Smooth muscle cell (in vitro differentiated cells): Measurements from ENCODE around the gene TUBB1. TPM values are rescaled to one million over a fixed set of nuclear protein-coding genes. Genes with fewer than 3 reads are reported as not detected.

Experiments
- DNase-seq: peaks from one replicate; lab custom pipeline; 2025; ENCODE audit not compliant: unreplicated experiment; lab: John Stamatoyannopoulos, UW
- H2AFZ ChIP-seq: fragments of 200-600 bp; sonication (generic); 2 replicates; pipeline ENCODE4 v1.6.0; 2016; ENCODE audit warnings: antibody characterized with exemption, low read depth, mild to moderate bottlenecking
- H3F3A ChIP-seq: fragments of 200-600 bp; sonication (generic); 2 replicates; pipeline ENCODE4 v1.6.0; 2017; ENCODE audit warnings: antibody characterized with exemption, low read depth
- H3K27ac ChIP-seq: fragments of 200-600 bp; sonication (generic); 2 replicates; pipeline ENCODE4 v1.5.1; 2016; ENCODE audit warnings: low read depth, mild to moderate bottlenecking
- H3K27me3 ChIP-seq: fragments of 200-600 bp; sonication (generic); 2 replicates; pipeline ENCODE4 v1.6.1; 2016; ENCODE audit warnings: low read depth, mild to moderate bottlenecking
- H3K36me3 ChIP-seq: fragments of 200-600 bp; sonication (generic); 2 replicates; pipeline ENCODE4 v1.5.1; 2016; ENCODE audit warnings: low read depth
- H3K4me1 ChIP-seq: fragments of 200-600 bp; sonication (generic); 2 replicates; pipeline ENCODE4 v1.5.1; 2016; ENCODE audit warnings: low read depth
- H3K4me2 ChIP-seq: fragments of 200-600 bp; sonication (generic); 2 replicates; pipeline ENCODE4 v1.6.0; 2016; ENCODE audit warnings: mild to moderate bottlenecking
- H3K4me3 ChIP-seq: fragments of 200-600 bp; sonication (generic); 2 replicates; pipeline ENCODE4 v1.5.1; 2016; ENCODE audit warnings: mild to moderate bottlenecking
- H3K79me2 ChIP-seq: fragments of 200-600 bp; sonication (generic); 2 replicates; pipeline ENCODE4 v1.6.0; 2016; ENCODE audit warnings: low read depth, mild to moderate bottlenecking
- H3K9ac ChIP-seq: fragments of 200-600 bp; sonication (generic); 2 replicates; pipeline ENCODE4 v1.6.0; 2016; ENCODE audit warnings: low read depth
- H3K9me3 ChIP-seq: fragments of 200-600 bp; sonication (generic); replicated peaks from 2 replicates; pipeline ENCODE4 v1.5.1; 2016; ENCODE audit warnings: low read depth
- H4K20me1 ChIP-seq: fragments of 200-600 bp; sonication (generic); 2 replicates; pipeline ENCODE4 v1.6.0; 2016; ENCODE audit warnings: low read depth
- CTCF ChIP-seq: fragments of 200-600 bp; sonication (generic); IDR thresholded peaks from 2 replicates; pipeline ENCODE4 v1.5.1; 2017; ENCODE audit warnings: borderline replicate concordance, mild to moderate bottlenecking, antibody characterized with exemption; ENCODE audit not compliant: insufficient read depth, poor library complexity, severe bottlenecking
- WGBS: methylation state at CpG from one replicate; pipeline ENCODE4 v1.1.7; 2016; ENCODE audit warnings: low lambda C conversion rate; 5-methylcytosine and 5-hydroxymethylcytosine counted together
- polyA plus RNA-seq: library from polyadenylated mRNA; unstranded; fragments of >200 nt; fragmentation: Nextera tagmentation; extraction: Ambion mirVana; gene quantifications from 2 replicates; pipeline ENCODE4 v1.2.1, GENCODE V29; 2016
- total RNA-seq: library from RNA; depleted of rRNA; stranded (reverse); fragments of >200 nt; gene quantifications from 2 replicates; pipeline ENCODE4 v1.2.3, GENCODE V29; 2014

TUBB1 gene
- total and polyA plus RNA-seq, 2 experiments from 2014 or later: 0.67 TPM; not detected in 1

DNA sequence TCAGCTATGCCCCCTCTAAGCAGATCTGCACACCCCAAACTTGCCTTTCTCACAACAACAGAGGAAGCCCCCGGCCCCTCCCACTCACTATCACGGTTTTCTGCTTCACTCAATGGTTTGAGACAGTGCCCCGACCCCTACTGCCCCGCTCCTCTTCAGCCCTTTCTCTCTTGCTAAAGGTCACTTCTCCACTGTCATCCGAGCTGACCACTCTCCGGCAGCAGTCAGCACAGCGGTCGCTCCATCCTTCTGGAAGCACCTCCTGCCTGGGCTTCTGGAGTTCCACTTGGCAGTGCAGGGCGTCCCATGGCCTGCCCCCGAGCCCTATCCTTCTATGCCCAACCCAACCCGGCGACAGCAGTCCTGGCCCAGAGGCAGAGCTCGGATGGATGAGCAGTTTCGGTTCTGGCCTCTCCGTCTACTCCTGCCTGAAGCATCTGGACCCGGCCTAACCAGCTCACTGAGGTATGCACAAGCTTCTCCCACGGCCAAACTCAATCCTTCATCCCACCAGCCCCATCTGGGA, 16.3 kb upstream of the TUBB1 start:
- no peak overlapping the region for H3K27ac ChIP-seq
- WGBS: 94% methylated on average over 17 of the region's 17 CpGs
- TF ChIP-seq CTCF: no peak
- H3K4me1 ChIP-seq: peaks cover 11% of the 10 kb centered on the region
- no peak overlapping the region for H3K4me2 ChIP-seq
- no peak overlapping the region for H3K9ac ChIP-seq
- H3K36me3 ChIP-seq: peaks cover 2% of the 10 kb centered on the region
- DNase-seq: no peak
- no peaks in the 10 kb centered on the region for H3K27me3 ChIP-seq
- H3K4me3 ChIP-seq: no peak overlapping the region
- H3K79me2 ChIP-seq: peaks cover 18% of the 10 kb centered on the region
- H3F3A ChIP-seq: no peaks in the 10 kb centered on the region
- peaks cover 8% of the 10 kb centered on the region for H4K20me1 ChIP-seq
- no peak overlapping the region for H2AFZ ChIP-seq
- H3K9me3 ChIP-seq: no peaks in the 10 kb centered on the region

DNA sequence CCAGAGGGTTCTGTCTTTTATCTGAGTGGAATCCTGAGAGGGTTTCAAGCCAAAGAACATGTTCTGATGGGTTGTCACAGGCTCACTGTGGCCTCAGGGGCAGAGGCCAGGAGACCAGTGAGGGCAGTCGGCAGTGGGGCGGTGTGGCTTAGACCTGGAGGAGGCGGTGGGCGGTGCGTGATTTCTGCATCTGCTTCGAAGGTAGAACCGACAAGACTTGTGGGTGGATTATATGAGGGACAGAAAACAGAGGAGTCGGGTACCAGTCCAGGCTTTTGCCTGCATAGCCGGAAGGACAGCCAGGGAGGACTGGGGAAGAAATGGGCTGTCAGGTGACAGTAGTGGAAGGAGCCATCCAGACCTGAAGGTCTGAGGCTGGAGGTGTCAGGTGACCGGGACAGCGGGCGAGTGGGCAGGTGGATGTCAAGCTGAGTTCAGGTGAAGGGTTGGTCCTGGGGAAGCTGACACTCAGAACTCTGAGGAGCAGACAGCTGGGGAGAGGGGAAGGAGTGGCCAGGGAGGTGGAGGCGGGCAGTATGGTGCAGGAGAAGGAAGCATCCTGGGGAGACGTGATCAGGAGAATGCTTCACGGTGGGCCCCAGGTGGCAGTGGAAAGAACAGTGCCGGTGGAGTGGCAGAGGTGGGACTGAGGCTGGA, 15.3 kb upstream of the TUBB1 start:
- no peaks in the 10 kb centered on the region for H3F3A ChIP-seq
- H3K27ac ChIP-seq: no peak overlapping the region
- WGBS: 97% methylated on average over 16 of the region's 16 CpGs
- peaks cover 8% of the 10 kb centered on the region for H4K20me1 ChIP-seq
- no peak for TF ChIP-seq CTCF
- no peaks in the 10 kb centered on the region for H3K27me3 ChIP-seq
- H3K4me2 ChIP-seq: no peak overlapping the region
- H3K4me1 ChIP-seq: peaks cover 11% of the 10 kb centered on the region
- H3K79me2 ChIP-seq: peaks cover 18% of the 10 kb centered on the region
- no peaks in the 10 kb centered on the region for H3K36me3 ChIP-seq
- no peak for DNase-seq
- no peaks in the 10 kb centered on the region for H3K9me3 ChIP-seq
- H2AFZ ChIP-seq: no peak overlapping the region
- H3K9ac ChIP-seq: no peak overlapping the region
- no peak overlapping the region for H3K4me3 ChIP-seq

GRCh38 chr20:59004493-59004762, 14.8 kb upstream of the TUBB1 start:
- H4K20me1 ChIP-seq: peaks cover 8% of the 10 kb centered on the region
- no peak overlapping the region for H3K4me3 ChIP-seq
- H3K4me2 ChIP-seq: no peak overlapping the region
- H3F3A ChIP-seq: no peaks in the 10 kb centered on the region
- no peak for TF ChIP-seq CTCF
- no peaks in the 10 kb centered on the region for H3K9me3 ChIP-seq
- peaks cover 18% of the 10 kb centered on the region for H3K79me2 ChIP-seq
- H2AFZ ChIP-seq: no peak overlapping the region
- no peaks in the 10 kb centered on the region for H3K36me3 ChIP-seq
- WGBS: 98% methylated on average over 4 of the region's 4 CpGs
- no peaks in the 10 kb centered on the region for H3K27me3 ChIP-seq
- no peak for DNase-seq
- H3K4me1 ChIP-seq: peaks cover 11% of the 10 kb centered on the region
- H3K9ac ChIP-seq: no peak overlapping the region
- no peak overlapping the region for H3K27ac ChIP-seq
